Ascending aorta (tissue), 2 donors: ENCODE measurements around the gene COA8. TPM values are rescaled to one million over a fixed set of nuclear protein-coding genes. Genes with fewer than 3 reads are reported as not detected.

ENCODE experiments used
- DNase-seq, 2 donors: peaks; one replicate each; pipeline ENCODE4 v3.0.0-alpha.2; 2019; ENCODE audit warnings: low spot score in 2 of 2
- H3K27ac ChIP-seq, 2 donors: fragments of 200-600 bp; sonication (generic); one replicate each; pipeline ENCODE4 v1.5.1; 2016 to 2017; ENCODE audit warnings: mild to moderate bottlenecking in 1 of 2
- H3K27me3 ChIP-seq: fragments of 200-600 bp; sonication (generic); one replicate; pipeline ENCODE4 v1.5.1; 2017
- H3K36me3 ChIP-seq, 2 donors: fragments of 200-600 bp; sonication (generic); one replicate each; pipeline ENCODE4 v1.5.1; 2016
- H3K4me1 ChIP-seq, 2 donors: fragments of 200-600 bp; sonication (generic); one replicate each; pipeline ENCODE4 v1.5.1; 2016 to 2017; ENCODE audit warnings: mild to moderate bottlenecking in 1 of 2
- H3K4me3 ChIP-seq, 2 donors: fragments of 200-600 bp; sonication (generic); one replicate each; pipeline ENCODE4 v1.5.1; 2016 to 2017; ENCODE audit warnings: mild to moderate bottlenecking in 1 of 2
- H3K9me3 ChIP-seq, 2 donors: fragments of 200-600 bp; sonication (generic); one replicate each; pipeline ENCODE4 v1.5.1; 2016
- CTCF ChIP-seq, 3 experiments: fragments of 200-600 bp in 2 of 3; fragments of 450-650 bp in 1 of 3; sonication (generic) in 2 of 3; IDR thresholded peaks; one replicate each; pipeline ENCODE4 v1.5.1; 2016 to 2019; ENCODE audit warnings: antibody characterized with exemption in 3 of 3, mild to moderate bottlenecking in 1 of 3, moderate library complexity in 1 of 3
- intact Hi-C: fragments of 100-400 bp; cut with DNase I; formaldehyde crosslinking; loops from one replicate; pipeline ENCODE4 v1.15.1; 2023
- total RNA-seq: library from RNA; depleted of rRNA; stranded (reverse); fragments of >200 nt; gene quantifications from one replicate; pipeline ENCODE4 v1.1.0, GENCODE V29; 2016

The COA8 gene
- total RNA-seq, 1 donor from 2014 or later, result 37.7 TPM

- H3K36me3 ChIP-seq, result no peaks in the 10 kb centered on the region
- H3K4me3 ChIP-seq, result no peak overlapping the region
- DNase-seq, result no peak
- intact Hi-C loops, result loop anchor here (1.0 to 5.0 kb wide), 2 partner anchors 29 to 109 kb away; partner anchors contain the start of gene KLC1
- H3K27me3 ChIP-seq, result no peaks in the 10 kb centered on the region
- no peaks in the 10 kb centered on the region for H3K9me3 ChIP-seq
- peak overlapping the region; percentile 79 to 82 for H3K27ac ChIP-seq
- H3K4me1 ChIP-seq, result peaks cover 30 to 45% of the 10 kb centered on the region in 2 donors
- no peak for TF ChIP-seq CTCF (IDR thresholded peaks at IDR 0.05)
Observed at GRCh38 chr14:103517721-103518421, 44.9 kb upstream of the COA8 start.

- H3K27me3 ChIP-seq, result no peaks in the 10 kb centered on the region
- intact Hi-C loops, result loop anchor here (1.0 to 5.0 kb wide), 2 partner anchors 29 to 109 kb away; partner anchors contain the start of gene KLC1
- H3K4me1 ChIP-seq, result peaks cover 31 to 43% of the 10 kb centered on the region in 2 donors
- TF ChIP-seq CTCF (IDR thresholded peaks at IDR 0.05), result peak; percentile 87 to 96 (median 89)
- no peak overlapping the region for H3K4me3 ChIP-seq
- no peak for DNase-seq
- H3K36me3 ChIP-seq, result no peaks in the 10 kb centered on the region
- peak overlapping the region; percentile 79 to 82 for H3K27ac ChIP-seq
- no peaks in the 10 kb centered on the region for H3K9me3 ChIP-seq
Observed at GRCh38 chr14:103518422-103519042, 44.2 kb upstream of the COA8 start.

GRCh38 chr14:103519043-103519836 is 43.5 kb upstream of the COA8 start:
- H3K9me3 ChIP-seq, result no peaks in the 10 kb centered on the region
- H3K4me1 ChIP-seq, result peaks cover 25 to 37% of the 10 kb centered on the region in 2 donors
- H3K4me3 ChIP-seq, result no peak overlapping the region
- no peaks in the 10 kb centered on the region for H3K36me3 ChIP-seq
- H3K27me3 ChIP-seq, result no peaks in the 10 kb centered on the region
- no peak for TF ChIP-seq CTCF (IDR thresholded peaks at IDR 0.05)
- no peak for DNase-seq
- H3K27ac ChIP-seq, result peak overlapping the region; percentile 79 to 82
- intact Hi-C loops, result loop anchor here (5.0 kb wide), 1 partner anchor 108 kb away; the partner anchor contains the start of gene KLC1

- Histone ChIP-seq H3K9me3 (no peaks in the 10 kb centered on the region), H3K27ac (peak overlapping the region; percentile 79 to 82), H3K4me1 (peaks cover 25 to 34% of the 10 kb centered on the region in 2 donors), H3K4me3 (no peak overlapping the region), H3K36me3 (no peaks in the 10 kb centered on the region), H3K27me3 (no peaks in the 10 kb centered on the region)
- peak in 1 of 2 donors; percentile 70 for DNase-seq
- intact Hi-C loops, result loop anchor here (5.0 kb wide), 1 partner anchor 107 kb away; the partner anchor contains the start of gene KLC1
- no peak for TF ChIP-seq CTCF (IDR thresholded peaks at IDR 0.05)
Observed at GRCh38 chr14:103519837-103520212, 42.9 kb upstream of the COA8 start.

GRCh38 chr14:103520269-103520656 is 42.5 kb upstream of the COA8 start:
- H3K4me3 ChIP-seq, result peak overlapping the region; percentile 73 to 75
- no peak for DNase-seq
- H3K4me1 ChIP-seq, result peaks cover 25 to 32% of the 10 kb centered on the region in 2 donors
- H3K9me3 ChIP-seq, result no peaks in the 10 kb centered on the region
- intact Hi-C loops, result no loop called here
- no peaks in the 10 kb centered on the region for H3K27me3 ChIP-seq
- no peaks in the 10 kb centered on the region for H3K36me3 ChIP-seq
- H3K27ac ChIP-seq, result peak overlapping the region; percentile 79 to 82
- TF ChIP-seq CTCF (IDR thresholded peaks at IDR 0.05), result no peak
